Epidermal melanocyte (primary cell): ENCODE results near the gene CTAGE1.
"Not testable (repeated sequence)": the region's sequence is repeated elsewhere in the genome, so short reads cannot be mapped to it uniquely, and the experiment has no call there.

Experiments used
- DNase-seq: peaks from one replicate; pipeline ENCODE4 v3.0.0; 2011; ENCODE audit warnings: low spot score; ENCODE audit not compliant: insufficient read length

The CTAGE1 gene

DNA sequence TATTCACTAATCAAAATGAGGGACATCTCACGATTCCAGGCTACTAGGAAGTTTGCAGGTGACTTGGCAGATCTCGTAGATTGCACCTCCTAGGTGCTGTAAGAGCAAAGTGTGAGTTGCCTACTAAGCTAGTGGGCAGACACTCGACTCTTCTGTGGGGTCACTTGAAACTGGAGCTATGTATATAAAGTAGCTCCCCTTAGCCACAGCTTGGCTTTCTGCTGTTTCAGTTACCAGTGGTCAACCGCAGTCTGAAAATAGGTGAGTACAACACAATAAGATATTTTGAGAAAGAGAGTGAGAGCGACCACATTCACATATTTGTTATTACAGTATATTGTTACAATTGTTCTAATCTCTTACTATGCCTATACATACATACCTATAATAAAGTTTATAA is 23.3 kb downstream of the CTAGE1 start:
- DNase-seq, result no peak

DNA sequence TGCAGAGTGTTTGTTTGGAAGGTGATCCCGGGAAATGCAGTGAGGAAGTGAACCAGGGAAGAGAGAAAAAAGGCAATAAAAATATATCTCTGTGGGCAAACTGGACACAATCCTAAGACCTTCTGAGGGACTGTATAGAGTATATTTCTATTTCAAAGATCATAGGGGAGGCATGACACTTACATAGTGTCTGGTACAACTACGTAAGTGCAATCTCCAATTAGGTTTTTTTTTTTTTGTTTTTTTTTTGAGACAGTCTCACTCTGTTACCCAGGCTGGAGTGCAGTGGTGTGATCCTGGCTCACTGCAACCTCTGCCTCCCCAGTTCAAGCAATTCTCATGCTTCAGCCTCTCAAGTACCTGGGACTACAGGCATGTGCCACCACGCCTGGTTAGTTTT is 24.6 kb downstream of the CTAGE1 start:
- DNase-seq, result not testable (repeated sequence)

DNA sequence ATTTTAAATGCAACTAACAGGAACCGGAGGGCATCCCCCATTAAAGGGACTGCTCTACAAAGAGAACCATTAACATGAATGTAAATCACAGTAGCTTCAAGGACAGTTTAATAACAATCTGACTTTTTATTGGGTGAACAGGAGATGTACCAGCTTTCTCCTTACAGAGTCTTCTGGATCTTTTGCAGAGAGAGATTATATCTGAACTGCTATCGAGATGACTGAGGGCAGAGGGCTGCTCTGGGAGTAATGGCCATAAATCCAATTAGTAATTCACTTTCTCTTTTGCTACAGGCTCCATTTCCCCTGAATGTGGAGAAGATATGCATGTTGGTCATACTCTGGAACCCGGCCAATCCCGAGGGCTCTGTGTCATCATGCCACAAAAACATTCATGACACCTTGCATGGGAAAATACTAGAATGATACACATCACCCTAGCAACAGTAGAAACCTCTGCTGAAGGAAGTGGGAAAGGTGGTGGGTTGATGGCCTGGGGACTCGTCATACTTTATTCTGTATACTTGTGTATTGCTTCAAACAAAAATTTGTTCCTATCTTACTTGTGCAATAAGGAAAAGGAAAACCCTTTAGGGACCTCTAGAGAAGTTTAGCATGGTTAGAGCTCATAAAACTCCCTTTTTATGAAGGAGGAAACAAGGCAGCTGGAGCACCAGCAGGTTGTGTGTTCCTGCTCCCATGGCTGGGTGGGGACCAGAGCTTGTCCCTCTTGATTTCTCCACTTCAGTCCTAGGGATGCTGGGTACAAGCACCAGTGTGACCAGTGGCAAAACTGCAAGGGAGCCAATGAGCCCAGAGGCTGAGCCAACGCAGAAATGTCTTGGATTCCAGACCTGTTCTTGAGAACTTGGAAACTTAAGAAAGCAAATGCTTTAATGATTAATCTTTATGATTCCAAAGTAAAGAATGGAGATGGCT is 26.0 kb downstream of the CTAGE1 start:
- no peak for DNase-seq

DNA sequence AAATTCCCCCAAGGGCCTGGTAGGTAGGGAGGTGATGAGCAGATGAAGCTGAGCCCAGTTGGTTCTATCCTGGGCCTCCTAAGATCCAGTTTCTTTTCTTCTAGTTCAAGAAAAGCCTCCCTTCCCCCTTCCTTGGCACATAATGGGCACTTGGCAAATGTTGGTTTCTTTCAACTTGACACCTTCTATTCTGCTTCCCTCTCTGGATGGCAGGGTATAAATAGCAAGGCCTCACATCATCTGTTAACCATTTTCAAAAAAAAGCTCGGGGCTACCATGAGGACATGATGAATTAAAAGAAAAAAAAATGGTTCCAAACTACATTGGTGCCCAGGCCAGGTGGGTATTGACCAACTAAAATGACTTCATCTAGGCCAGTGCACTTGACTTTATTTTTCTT is 29.9 kb downstream of the CTAGE1 start:
- no peak for DNase-seq

DNA sequence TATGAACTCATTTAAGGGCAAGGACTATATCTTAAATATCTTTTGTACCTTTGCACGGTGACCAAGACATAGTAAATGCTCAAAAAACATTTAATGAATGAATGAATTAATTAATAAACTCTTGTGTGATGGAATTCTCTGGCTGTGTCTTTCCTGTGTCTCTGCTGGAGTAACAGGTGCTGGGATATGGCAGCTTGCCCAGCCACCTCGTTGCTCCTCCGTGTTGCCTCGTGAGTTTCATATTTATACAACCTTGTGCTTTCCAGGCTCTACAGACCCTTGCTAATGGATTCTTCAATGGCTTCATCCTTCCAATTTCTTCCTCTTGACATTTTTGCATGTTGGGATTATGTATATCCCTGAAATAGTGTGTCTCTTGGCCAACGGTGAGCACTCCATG is 30.4 kb downstream of the CTAGE1 start:
- no peak for DNase-seq

DNA sequence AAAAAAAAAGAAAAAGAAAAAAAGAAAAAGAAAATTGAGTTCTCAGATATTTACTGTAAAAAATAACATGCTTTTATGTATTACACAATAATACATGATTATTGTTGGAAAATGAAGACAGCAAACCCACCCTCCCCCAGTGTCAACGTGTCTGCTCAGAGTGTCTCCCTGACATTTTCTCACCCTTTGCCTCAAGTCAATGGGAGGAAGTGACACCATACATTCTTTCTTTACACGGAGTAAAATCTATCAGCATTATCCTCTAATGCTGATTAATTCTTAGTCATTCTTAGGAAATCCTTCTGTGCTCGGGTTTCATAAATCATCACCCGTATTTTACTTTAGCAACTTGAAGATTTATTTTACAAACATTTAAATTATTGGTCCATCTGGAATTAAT is 32.0 kb downstream of the CTAGE1 start:
- DNase-seq, result no peak

DNA sequence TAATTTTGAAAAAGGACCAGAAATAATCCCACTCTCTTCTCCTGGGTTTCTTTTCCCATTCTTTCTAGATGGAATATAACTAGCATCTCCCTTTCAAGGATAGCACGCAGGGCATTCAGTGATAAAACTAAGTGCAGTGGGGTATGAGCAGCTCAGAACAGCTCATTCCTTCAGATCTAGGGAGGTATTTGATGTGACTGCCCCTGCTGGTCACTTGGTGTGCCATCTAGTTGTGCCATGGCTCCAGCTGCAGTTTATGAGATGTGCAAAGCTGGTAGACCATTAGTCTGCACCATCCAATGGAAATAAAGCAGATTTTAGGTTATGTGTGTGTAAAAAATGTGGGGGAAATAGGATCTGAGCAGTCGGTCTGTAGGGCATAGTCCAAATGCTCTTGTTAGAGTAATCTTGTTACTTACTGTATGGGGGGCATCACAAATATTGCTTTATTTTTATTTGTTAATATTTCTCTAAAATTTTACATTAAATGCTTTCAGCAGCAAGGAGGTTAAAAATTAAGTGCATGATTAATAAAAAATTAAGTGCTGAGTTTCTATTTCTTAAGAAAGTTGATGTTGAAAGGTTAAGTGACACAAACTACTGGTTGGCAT is 38.9 kb downstream of the CTAGE1 start:
- no peak for DNase-seq

DNA sequence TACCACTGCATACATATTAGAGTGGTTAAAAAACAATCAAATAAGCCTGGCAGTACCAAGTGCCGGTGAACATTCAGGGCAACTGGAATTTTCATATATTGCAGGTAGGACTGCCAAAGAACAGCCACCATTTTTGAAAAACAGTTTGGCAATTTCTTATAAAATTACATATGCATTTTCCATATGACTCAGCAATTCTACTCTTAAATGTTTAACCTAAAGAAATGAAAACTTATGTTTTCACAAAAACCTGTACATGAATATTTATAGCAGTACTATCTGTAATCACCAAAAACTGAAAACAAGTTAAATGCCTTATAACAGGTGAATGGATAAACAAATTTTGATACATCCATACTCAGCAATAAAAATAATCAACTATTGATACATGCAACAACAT is 39.9 kb downstream of the CTAGE1 start:
- DNase-seq, result no peak

DNA sequence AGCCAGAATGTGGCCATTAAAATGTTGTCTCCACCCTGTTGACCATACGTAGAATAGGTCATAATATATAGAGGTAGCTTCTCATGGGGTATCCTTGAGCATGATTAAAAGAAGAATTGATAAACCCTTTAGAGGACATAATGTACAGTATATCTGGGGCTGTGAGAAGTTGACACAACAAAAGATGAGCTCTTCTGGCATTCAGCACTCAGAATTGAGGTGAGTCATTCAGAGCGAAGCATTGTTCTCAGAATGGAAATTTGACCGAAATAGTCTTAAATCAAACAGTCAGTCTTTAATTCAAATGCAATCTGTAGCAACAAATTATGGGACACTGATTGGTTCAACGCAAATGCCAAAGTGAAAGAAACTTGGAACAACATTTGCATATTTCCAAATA is 47.3 kb downstream of the CTAGE1 start:
- DNase-seq, result no peak

DNA sequence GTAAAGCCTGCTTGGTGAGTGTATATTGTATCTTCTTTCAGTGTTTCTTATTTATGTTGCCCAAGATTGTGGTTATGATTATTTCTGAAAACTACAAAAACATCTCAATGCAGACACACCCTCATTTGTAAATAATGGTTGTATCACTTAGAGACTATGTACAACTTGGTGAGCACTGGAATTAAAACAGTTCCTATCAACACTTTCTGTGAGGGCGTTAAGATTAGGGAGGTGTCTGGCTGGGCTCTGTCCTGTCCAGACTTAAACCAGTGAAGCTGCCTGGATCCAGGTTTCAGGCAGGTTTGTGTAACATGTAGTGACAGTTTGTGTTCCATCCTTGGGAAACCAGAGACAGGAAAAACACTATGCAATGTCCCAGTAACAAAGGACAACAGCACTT is 49.7 kb downstream of the CTAGE1 start:
- no peak for DNase-seq

DNA sequence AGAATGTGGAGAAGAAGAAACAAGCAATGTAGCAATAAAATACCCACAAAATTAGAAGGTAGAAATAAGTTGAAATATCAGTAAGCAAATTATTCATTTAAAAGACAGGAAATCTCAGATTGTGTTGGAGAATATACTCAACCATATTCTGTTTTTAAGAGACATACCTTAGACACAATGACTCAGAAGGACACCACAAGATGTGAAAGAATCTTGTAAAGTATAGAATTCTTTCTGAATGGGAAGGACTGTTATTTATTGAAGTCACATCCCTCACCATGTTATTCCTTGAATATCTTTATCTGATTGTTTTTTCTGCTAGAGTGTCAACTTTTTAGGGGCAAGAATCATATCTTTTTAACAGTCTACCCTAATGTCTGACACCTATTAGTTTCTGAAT is 50.4 kb downstream of the CTAGE1 start:
- DNase-seq, result no peak

DNA sequence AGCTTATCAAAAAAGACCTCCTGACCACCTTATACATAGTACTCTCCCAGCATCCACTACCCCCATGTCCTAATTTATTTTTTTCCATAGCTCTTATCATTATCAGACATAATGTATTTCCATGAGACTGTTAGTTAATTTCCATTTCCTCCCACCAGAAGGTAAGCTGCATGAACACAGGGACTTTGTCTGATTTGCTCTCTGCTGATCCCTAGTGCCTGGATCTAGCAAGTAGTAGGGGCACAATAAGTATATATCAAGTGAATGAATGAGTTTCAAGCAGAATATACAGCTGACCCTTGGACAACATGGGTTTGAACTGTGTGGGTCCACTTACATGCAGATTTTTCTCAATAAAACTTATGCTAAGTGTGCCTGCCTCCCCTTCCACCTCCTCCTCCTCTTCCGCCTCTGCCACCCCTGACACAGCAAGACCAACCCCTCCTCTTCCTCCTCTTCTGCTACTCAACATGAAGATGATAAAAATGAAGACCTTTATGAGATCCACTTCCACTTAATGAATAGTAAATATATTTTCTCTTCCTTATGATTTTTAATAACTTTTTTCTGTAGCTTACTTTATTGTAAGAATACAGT is 53.8 kb downstream of the CTAGE1 start:
- DNase-seq, result no peak
